GM21786 (cell line): Measurements from ENCODE around the gene KRT1.
"Not testable (repeated sequence)": the region's sequence is repeated elsewhere in the genome, so short reads cannot be mapped to it uniquely, and the experiment has no call there.

Experiments
- ATAC-seq: cut with Tn5 transposase; IDR thresholded peaks from one replicate; pipeline ENCODE4 v1.9.1; 2021; ENCODE audit not compliant: unreplicated experiment

KRT1 gene

GRCh38 chr12:52683575-52684300, 3.5 kb upstream of the KRT1 start:
- ATAC-seq: no peak

GRCh38 chr12:52682938-52683574, 2.8 kb upstream of the KRT1 start:
- no peak for ATAC-seq

- no peak for ATAC-seq
Observed at GRCh38 chr12:52682381-52682660, 2.1 kb upstream of the KRT1 start.

GRCh38 chr12:52681526-52682380, 1.5 kb upstream of the KRT1 start:
- no peak for ATAC-seq

GRCh38 chr12:52679875-52680274, 332 bp downstream of the KRT1 start:
- ATAC-seq: no peak

- no peak for ATAC-seq
Observed at GRCh38 chr12:52677671-52678070, 2.5 kb downstream of the KRT1 start.

GRCh38 chr12:52677126-52677525, 3.1 kb downstream of the KRT1 start:
- ATAC-seq: no peak

- ATAC-seq: no peak
Observed at GRCh38 chr12:52676163-52676562, 4.0 kb downstream of the KRT1 start.

- ATAC-seq: no peak
Observed at GRCh38 chr12:52675301-52675701, 4.9 kb downstream of the KRT1 start.

- ATAC-seq: no peak
Observed at GRCh38 chr12:52674433-52674775, 5.8 kb downstream of the KRT1 start.

GRCh38 chr12:52673713-52674432, 6.3 kb downstream of the KRT1 start:
- no peak for ATAC-seq

GRCh38 chr12:52673217-52673616, 7.0 kb downstream of the KRT1 start:
- ATAC-seq: no peak

- no peak for ATAC-seq
Observed at GRCh38 chr12:52672321-52672933, 7.8 kb downstream of the KRT1 start.

GRCh38 chr12:52670961-52671360, 9.2 kb downstream of the KRT1 start:
- no peak for ATAC-seq

- ATAC-seq: no peak
Observed at GRCh38 chr12:52670506-52670905, 9.7 kb downstream of the KRT1 start.

GRCh38 chr12:52669941-52670340, 10.3 kb downstream of the KRT1 start:
- ATAC-seq: not testable (repeated sequence)

GRCh38 chr12:52669426-52669825, 10.8 kb downstream of the KRT1 start:
- ATAC-seq: no peak

GRCh38 chr12:52667931-52668330, 12.3 kb downstream of the KRT1 start:
- ATAC-seq: no peak

GRCh38 chr12:52667509-52667908, 12.7 kb downstream of the KRT1 start:
- no peak for ATAC-seq

GRCh38 chr12:52666471-52666870, 13.7 kb downstream of the KRT1 start:
- no peak for ATAC-seq

- no peak for ATAC-seq
Observed at GRCh38 chr12:52663420-52663819, 16.8 kb downstream of the KRT1 start.
